HG03432 (cell line): ENCODE measurements around the gene BAG3.
"Not testable (repeated sequence)": the region's sequence is repeated elsewhere in the genome, so short reads cannot be mapped to it uniquely, and the experiment has no call there.

ENCODE experiments used
- ATAC-seq: cut with Tn5 transposase; IDR thresholded peaks from one replicate; pipeline ENCODE4 v1.9.1; 2021; ENCODE audit warnings: mild to moderate bottlenecking, moderate library complexity; ENCODE audit not compliant: unreplicated experiment

Gene BAG3

GRCh38 chr10:119689016-119689580 lies 37.9 kb downstream of the BAG3 start:
- ATAC-seq, result no peak

- ATAC-seq, result no peak
Observed at GRCh38 chr10:119691726-119692125, 40.5 kb downstream of the BAG3 start.

- peak; percentile 53 for ATAC-seq
Observed at GRCh38 chr10:119693262-119693957, 42.2 kb downstream of the BAG3 start.

- no peak for ATAC-seq
Observed at GRCh38 chr10:119694608-119695007, 43.4 kb downstream of the BAG3 start.

GRCh38 chr10:119700321-119700954 lies 49.3 kb downstream of the BAG3 start:
- ATAC-seq, result peak; percentile 62

- ATAC-seq, result no peak
Observed at GRCh38 chr10:119701861-119702260, 50.7 kb downstream of the BAG3 start.

GRCh38 chr10:119702583-119702982 lies 51.4 kb downstream of the BAG3 start:
- ATAC-seq, result no peak

- no peak for ATAC-seq
Observed at GRCh38 chr10:119703903-119704508, 52.8 kb downstream of the BAG3 start.

GRCh38 chr10:119705434-119705831 lies 54.3 kb downstream of the BAG3 start:
- peak; percentile 55 for ATAC-seq

GRCh38 chr10:119706521-119707278 lies 55.5 kb downstream of the BAG3 start:
- no peak for ATAC-seq

GRCh38 chr10:119707331-119707730 lies 56.2 kb downstream of the BAG3 start:
- ATAC-seq, result not testable (repeated sequence)

- ATAC-seq, result not testable (repeated sequence)
Observed at GRCh38 chr10:119710935-119711334, 59.8 kb downstream of the BAG3 start.

- no peak for ATAC-seq
Observed at GRCh38 chr10:119713744-119714483, 62.7 kb downstream of the BAG3 start.

- ATAC-seq, result no peak
Observed at GRCh38 chr10:119714484-119714816, 63.3 kb downstream of the BAG3 start.

GRCh38 chr10:119715628-119716505 lies 64.7 kb downstream of the BAG3 start:
- no peak for ATAC-seq

- ATAC-seq, result no peak
Observed at GRCh38 chr10:119723161-119723560, 72.0 kb downstream of the BAG3 start.

GRCh38 chr10:119723624-119724023 lies 72.4 kb downstream of the BAG3 start:
- ATAC-seq, result no peak

- ATAC-seq, result peak; percentile 1
Observed at GRCh38 chr10:119724593-119725516, 73.7 kb downstream of the BAG3 start.

- no peak for ATAC-seq
Observed at GRCh38 chr10:119725517-119725827, 74.3 kb downstream of the BAG3 start.
